ENCODE results near the gene TRAPPC4.

The TRAPPC4 gene

GRCh38 chr11:119028346-119029068 lies 9.9 kb downstream of the TRAPPC4 start:
- Histone ChIP-seq H3K4me1 (ENCODE audit: control insufficient read depth in 1 of 2, insufficient read depth in 1 of 2, low read depth in 1 of 2, low read length in 1 of 2) (peaks cover 18 to 20% of the 10 kb centered on the region in 2 experiments), H3K27ac (no peak overlapping the region), H3K4me3 (ENCODE audit: low read depth in 1 of 2, low read length in 1 of 2) (no peak overlapping the region), H3K27me3 (no peaks in the 10 kb centered on the region), H3K36me3 (peaks cover 30% of the 10 kb centered on the region), H3K9me3 (no peaks in the 10 kb centered on the region)
- TF ChIP-seq CTCF (IDR thresholded peaks at IDR 0.05): no peak

- Histone ChIP-seq H3K36me3 (peaks cover 25% of the 10 kb centered on the region), H3K4me1 (ENCODE audit: control insufficient read depth in 1 of 2, insufficient read depth in 1 of 2, low read depth in 1 of 2, low read length in 1 of 2) (peaks cover 18 to 20% of the 10 kb centered on the region in 2 experiments), H3K4me3 (ENCODE audit: low read depth in 1 of 2, low read length in 1 of 2) (no peak overlapping the region), H3K27me3 (no peaks in the 10 kb centered on the region), H3K27ac (peak overlapping the region; percentile 13), H3K9me3 (no peaks in the 10 kb centered on the region)
- no peak for TF ChIP-seq CTCF (IDR thresholded peaks at IDR 0.05)
Measured at GRCh38 chr11:119029069-119029339, 10.4 kb downstream of the TRAPPC4 start.

DNA sequence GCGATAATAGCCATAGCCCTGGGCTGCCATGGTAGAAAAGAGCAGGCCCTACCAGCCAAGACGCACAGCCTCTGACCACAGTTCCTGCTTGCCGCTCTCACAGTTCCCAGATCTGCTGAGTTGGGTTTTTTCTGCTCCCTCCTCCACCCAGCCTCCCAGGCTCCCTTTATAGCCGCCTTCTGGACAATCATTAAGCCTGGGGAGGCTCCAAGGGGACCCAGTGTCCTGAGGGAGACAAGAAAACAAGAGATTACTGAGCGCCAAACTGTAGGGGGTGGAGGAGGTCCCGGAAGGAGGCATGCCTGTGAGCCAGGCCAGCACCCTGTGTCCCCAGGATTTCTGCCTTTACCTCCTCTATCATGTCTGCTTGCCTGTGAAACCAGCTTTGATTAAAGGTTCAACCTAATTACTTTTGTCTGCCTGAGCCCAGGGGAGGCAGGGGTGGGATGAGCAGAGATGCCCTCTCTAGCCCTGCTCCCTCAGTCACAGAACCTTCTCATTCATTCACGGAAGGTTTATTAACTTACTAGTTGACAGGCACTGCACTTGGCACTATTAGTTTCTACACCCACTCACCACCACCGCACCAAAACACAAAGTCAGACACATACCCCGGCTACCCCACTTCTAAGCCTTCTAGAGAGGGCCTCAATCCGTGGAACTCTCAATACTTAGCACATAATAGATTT lies 10.9 kb downstream of the TRAPPC4 start:
- Histone ChIP-seq H3K4me3 (ENCODE audit: low read depth in 1 of 2, low read length in 1 of 2) (peak overlapping the region; percentile 90 to 95), H3K9me3 (no peaks in the 10 kb centered on the region), H3K27ac (peak overlapping the region; percentile 13), H3K36me3 (peaks cover 20% of the 10 kb centered on the region), H3K27me3 (no peaks in the 10 kb centered on the region), H3K4me1 (ENCODE audit: control insufficient read depth in 1 of 2, insufficient read depth in 1 of 2, low read depth in 1 of 2, low read length in 1 of 2) (peaks cover 18 to 20% of the 10 kb centered on the region in 2 experiments)
- no peak for TF ChIP-seq CTCF (IDR thresholded peaks at IDR 0.05)

DNA sequence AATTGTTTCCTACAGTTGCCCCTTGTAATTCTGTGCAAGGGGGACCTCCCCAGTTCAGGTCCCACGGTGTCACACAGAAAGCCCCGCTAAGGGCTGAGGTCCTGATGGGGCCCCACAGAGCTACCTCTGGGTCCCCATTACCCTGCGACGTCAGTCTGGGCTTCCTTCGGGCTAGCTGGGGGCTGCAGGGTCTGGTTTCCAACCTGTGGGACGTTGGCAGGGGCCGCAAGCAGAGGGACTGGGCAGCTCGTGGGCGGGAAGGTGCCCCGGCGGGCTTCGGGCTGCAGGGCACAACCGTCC lies 11.4 kb downstream of the TRAPPC4 start:
- TF ChIP-seq CTCF (IDR thresholded peaks at IDR 0.05): no peak
- no peaks in the 10 kb centered on the region for H3K9me3 ChIP-seq
- H3K4me3 ChIP-seq (ENCODE audit: low read depth in 1 of 2, low read length in 1 of 2): peak overlapping the region; percentile 90 to 95
- peaks cover 15% of the 10 kb centered on the region for H3K36me3 ChIP-seq
- H3K27ac ChIP-seq: peak overlapping the region; percentile 64
- no peaks in the 10 kb centered on the region for H3K27me3 ChIP-seq
- H3K4me1 ChIP-seq (ENCODE audit: control insufficient read depth in 1 of 2, insufficient read depth in 1 of 2, low read depth in 1 of 2, low read length in 1 of 2): peaks cover 18 to 20% of the 10 kb centered on the region in 2 experiments

- Histone ChIP-seq H3K4me3 (ENCODE audit: low read depth in 1 of 2, low read length in 1 of 2) (peak within 1 kb of the TSS; percentile 90 to 95), H3K4me1 (ENCODE audit: control insufficient read depth in 1 of 2, insufficient read depth in 1 of 2, low read depth in 1 of 2, low read length in 1 of 2) (peaks cover 18 to 20% of the 10 kb centered on the region in 2 experiments), H3K36me3 (peaks cover 10% of the 10 kb centered on the region), H3K27me3 (no peaks in the 10 kb centered on the region), H3K9me3 (no peaks in the 10 kb centered on the region), H3K27ac (peak within 1 kb of the TSS; percentile 64)
- peak; percentile 96 for TF ChIP-seq CTCF (IDR thresholded peaks at IDR 0.05)
Measured at GRCh38 chr11:119030329-119031047, 11.9 kb downstream of the TRAPPC4 start, which contains the start of gene SLC37A4. TSS of gene SLC37A4 (minus strand) at chr11:119030877.

All from neutrophil (primary cell).